NCI-H2029 treated with DMSO at 0.1 percent for 48 hours (cell line): ENCODE measurements around the gene ADAMTSL3.

Experiments used
- DNase-seq: peaks from one replicate; lab custom pipeline; 2025; lab: John Stamatoyannopoulos, UW

Gene ADAMTSL3

GRCh38 chr15:83880529-83880928 is 226.6 kb downstream of the ADAMTSL3 start:
- DNase-seq: no peak

GRCh38 chr15:83881156-83881555 is 227.2 kb downstream of the ADAMTSL3 start:
- DNase-seq: no peak

DNA sequence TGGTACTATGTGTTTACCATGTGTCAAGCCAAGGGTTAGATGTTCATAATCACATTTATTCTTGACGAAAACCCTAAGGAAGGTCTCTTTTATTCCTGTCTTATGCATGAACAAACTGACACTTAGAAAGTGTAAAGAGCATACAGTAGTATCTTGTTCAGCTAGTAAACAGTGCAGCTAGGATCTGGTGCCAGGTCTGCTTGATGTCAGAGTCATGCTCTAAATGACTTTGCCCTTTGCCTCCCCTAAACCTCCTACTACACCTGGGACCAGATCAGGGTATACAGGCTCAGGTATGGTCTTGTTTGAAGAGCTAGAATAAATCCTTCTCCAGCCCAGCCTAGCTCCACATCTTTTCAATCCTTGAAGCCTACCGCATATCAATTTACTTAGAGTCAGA is 232.4 kb downstream of the ADAMTSL3 start:
- DNase-seq: no peak

- no peak for DNase-seq
Measured at GRCh38 chr15:83887404-83887803, 233.5 kb downstream of the ADAMTSL3 start.

GRCh38 chr15:83887961-83888360 is 234.0 kb downstream of the ADAMTSL3 start:
- no peak for DNase-seq

GRCh38 chr15:83889995-83890394 is 236.1 kb downstream of the ADAMTSL3 start:
- no peak for DNase-seq

DNA sequence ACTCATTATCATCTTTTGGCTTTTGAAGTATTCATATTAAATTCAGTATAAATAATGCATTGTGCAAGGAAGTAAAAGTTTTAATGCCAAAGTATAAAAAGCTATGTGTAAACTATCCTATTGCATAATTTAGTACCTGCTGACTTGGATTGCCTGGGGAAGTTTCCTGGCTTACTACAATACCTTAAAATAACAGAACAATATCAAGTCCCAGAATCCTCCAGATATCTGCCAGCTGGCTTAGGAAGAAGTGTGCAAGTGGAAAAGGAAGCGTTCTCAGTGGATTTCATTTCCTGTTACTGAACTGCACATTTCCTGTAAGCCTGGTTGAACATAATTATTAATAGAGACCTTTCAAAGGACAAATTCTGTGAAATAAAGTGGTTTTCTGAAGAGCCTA is 236.7 kb downstream of the ADAMTSL3 start:
- DNase-seq: no peak

DNA sequence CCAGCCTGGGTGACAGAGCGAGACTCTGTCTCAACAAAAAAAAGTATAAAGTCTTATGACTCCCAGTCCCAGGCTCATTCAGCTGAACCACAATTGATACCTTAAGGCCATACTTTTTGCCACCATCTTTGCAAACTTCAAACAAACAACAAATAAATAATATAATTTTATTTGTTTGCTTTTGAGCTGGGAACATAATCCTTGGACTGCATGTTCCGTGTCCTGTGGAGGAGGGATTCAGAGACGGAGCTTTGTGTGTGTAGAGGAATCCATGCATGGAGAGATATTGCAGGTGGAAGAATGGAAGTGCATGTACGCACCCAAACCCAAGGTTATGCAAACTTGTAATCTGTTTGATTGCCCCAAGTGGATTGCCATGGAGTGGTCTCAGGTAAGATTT is 238.6 kb downstream of the ADAMTSL3 start:
- no peak for DNase-seq

DNA sequence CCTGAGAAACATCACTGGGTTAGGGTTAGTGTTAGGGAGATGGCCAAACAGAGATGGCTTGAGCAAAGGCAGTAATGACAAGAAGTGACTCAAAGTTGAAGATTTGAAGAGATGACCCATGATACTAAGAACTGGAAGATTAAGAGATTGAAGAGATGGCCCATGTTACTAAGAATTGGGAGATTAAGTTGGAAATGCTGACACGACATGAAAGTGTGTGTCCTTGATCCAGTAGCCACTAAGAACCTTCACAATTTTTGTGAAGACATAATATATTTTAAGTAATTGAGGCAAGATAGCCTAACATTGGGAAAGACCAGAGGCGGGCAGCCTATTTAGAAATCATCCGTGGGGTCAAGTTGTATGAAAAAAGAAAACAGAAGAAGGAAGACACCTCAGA is 239.4 kb downstream of the ADAMTSL3 start:
- DNase-seq: no peak

- no peak for DNase-seq
Measured at GRCh38 chr15:83897037-83897436, 243.1 kb downstream of the ADAMTSL3 start.

- no peak for DNase-seq
Measured at GRCh38 chr15:83898361-83898760, 244.4 kb downstream of the ADAMTSL3 start.

DNA sequence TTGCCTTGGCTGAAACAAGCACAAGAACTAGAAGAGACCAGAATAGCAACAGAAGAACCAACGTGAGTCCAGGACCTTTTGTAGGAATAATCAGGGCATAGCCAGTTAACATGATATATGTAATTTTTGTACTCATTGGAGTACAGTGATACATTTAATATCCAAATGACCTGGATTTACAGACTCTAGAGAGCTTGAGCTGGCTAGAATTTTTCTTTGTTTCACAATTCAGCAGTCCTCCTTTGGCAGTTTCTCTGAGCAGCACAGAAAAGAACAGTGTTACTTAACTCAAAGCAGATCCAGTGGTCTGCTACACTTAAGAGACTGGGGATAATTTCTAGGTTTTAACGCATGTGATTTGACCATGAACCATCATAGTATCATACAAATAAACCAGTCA is 245.7 kb downstream of the ADAMTSL3 start:
- no peak for DNase-seq

GRCh38 chr15:83904107-83905040 is 250.5 kb downstream of the ADAMTSL3 start:
- no peak for DNase-seq

- no peak for DNase-seq
Measured at GRCh38 chr15:83905556-83906273, 251.8 kb downstream of the ADAMTSL3 start.

DNA sequence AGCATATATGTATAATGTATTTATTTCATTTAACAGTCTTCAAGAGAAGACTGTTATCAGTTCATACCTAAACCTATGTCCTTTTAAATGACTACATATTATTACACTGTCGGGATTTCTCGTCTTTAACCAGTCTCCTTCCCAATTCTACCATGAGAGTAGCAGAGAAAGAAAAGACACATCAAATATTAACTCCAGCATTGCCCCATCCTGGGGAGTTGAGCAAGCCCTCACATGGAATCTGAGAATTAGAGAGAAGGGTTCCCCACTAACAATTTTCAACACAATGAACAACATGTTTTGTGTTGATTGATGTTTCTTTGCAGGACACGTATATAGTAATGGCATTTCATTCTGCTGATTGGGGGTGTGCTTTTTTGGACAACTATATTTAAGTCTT is 257.4 kb downstream of the ADAMTSL3 start:
- no peak for DNase-seq

DNA sequence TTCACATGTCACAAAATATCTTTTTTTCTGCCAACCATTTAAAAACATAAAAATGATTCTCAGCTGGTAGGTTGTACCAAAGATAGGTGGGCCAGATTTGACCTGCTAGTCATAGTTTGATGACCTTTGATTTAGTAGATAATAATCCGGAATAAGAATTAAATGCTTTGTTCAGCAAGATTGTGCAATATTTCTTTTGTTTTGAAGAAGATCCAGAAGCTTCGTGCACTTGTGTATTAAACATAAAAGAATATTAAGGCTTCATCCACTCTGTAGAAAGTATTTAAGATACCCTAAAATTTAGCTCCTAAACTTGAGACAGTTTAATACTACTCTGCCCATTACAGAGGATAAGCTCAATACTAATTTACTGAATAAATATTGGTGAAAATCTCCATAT is 258.4 kb downstream of the ADAMTSL3 start:
- DNase-seq: no peak

GRCh38 chr15:83913034-83913632 is 259.2 kb downstream of the ADAMTSL3 start:
- DNase-seq: no peak

- no peak for DNase-seq
Measured at GRCh38 chr15:83914906-83915305, 261.0 kb downstream of the ADAMTSL3 start.

DNA sequence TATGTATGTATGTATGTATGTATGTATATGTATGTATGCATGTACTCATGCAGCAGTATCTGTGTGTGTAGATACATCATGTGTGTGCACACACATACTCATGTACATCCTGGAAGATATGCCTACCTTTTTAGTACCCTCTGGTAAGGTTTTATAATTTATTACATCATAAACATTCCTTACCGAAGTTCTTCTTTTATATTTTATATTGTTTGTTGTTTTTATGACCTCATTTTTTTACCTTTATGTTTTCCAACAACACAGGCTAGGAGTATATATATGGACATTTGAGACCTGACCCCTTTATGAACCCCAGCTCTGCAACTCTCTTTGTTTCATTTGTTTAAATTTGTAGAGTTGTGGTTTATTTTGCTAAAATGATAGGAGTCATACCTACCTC is 263.5 kb downstream of the ADAMTSL3 start:
- no peak for DNase-seq

- DNase-seq: no peak
Measured at GRCh38 chr15:83918011-83918410, 264.1 kb downstream of the ADAMTSL3 start.

DNA sequence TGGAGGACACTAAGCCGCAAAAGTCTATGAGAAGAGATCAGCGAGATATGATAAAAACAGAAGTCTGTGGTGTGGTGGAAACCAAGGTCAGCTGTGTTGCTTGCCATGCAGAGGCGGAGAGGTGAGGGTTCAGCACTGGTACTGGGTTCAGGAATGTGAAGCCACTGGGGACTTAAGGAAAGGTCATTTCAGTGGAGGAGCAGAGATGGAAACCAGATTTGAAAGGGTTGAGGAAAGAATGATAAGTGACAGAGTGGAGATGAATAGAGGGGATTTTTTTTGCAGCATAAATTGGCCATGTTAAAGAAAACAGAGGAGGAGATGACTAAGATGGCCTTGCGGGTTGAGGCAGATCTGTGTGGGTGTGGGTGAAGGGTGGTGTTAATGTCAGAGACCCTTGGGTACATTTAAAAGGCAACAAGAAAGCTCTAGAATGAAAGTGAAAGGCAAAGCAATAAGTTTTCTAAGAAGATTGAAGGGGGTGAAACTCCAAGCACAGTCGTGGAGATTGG is 265.5 kb downstream of the ADAMTSL3 start:
- no peak for DNase-seq

DNA sequence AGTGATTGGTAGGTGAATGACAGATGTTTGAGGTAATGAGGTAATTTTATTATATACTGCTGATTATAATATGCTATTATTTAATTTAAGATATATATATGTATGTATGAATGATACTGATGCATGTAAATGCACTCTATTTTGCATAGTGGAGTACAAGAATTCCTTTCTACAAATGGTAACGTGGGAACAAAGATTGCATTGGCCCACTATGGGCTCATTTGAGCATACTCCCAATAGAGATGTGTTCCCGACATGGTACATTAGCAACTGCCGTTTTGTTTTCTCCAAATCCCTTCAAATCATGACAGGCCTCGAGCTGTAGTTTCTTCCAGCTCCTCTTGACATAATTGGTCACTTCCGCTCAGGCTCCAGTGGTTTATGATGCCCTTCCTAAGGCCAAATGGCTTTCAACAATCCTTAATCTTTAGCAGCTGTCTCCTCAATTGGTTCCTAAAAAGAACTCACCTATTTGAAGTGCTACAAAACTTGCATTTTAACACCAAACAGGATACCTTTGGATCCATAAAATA is 266.1 kb downstream of the ADAMTSL3 start:
- DNase-seq: no peak
